HUES6 (cell line): ENCODE data around the gene EP400.

Experiments used
- H3K27ac ChIP-seq: 2 replicates; pipeline ENCODE4 v1.7.0; 2013; ENCODE audit warnings: low read depth, mild to moderate bottlenecking, low read length, inconsistent platforms
- H3K27me3 ChIP-seq: 2 replicates; pipeline ENCODE4 v1.6.1; 2013; ENCODE audit warnings: low read length; ENCODE audit not compliant: control insufficient read depth, insufficient read depth
- H3K36me3 ChIP-seq: 2 replicates; pipeline ENCODE4 v1.6.1; 2013; ENCODE audit warnings: low read length; ENCODE audit not compliant: control insufficient read depth, insufficient read depth
- H3K4me1 ChIP-seq: 2 replicates; pipeline ENCODE4 v1.6.1; 2013; ENCODE audit warnings: low read length; ENCODE audit not compliant: control insufficient read depth, insufficient read depth
- H3K4me3 ChIP-seq: 2 replicates; pipeline ENCODE4 v1.5.1; 2013; ENCODE audit warnings: low read depth, low read length
- H3K9ac ChIP-seq: one replicate; pipeline ENCODE4 v1.6.1; 2013; ENCODE audit warnings: mild to moderate bottlenecking, low read length
- H3K9me3 ChIP-seq: 2 replicates; pipeline ENCODE4 v1.6.1; 2013; ENCODE audit warnings: low read depth, low read length; ENCODE audit not compliant: control insufficient read depth, insufficient read depth

The EP400 gene

GRCh38 chr12:132121283-132121682, 171.5 kb downstream of the EP400 start:
- H3K4me1 ChIP-seq = no peaks in the 10 kb centered on the region

GRCh38 chr12:132123970-132124765, 174.4 kb downstream of the EP400 start:
- Histone ChIP-seq H3K36me3 (peaks cover 70% of the 10 kb centered on the region), H3K4me1 (no peaks in the 10 kb centered on the region), H3K4me3 (no peak overlapping the region), H3K27me3 (no peaks in the 10 kb centered on the region), H3K9ac (no peak overlapping the region), H3K9me3 (peaks cover 6% of the 10 kb centered on the region; the same call in 1 of the 2 replicates), H3K27ac (no peak overlapping the region)

More at GRCh38 chr12:132121283-132121682, 171.5 kb downstream of the EP400 start:
- Histone ChIP-seq H3K9me3 (no peaks in the 10 kb centered on the region), H3K36me3 (peaks cover 49% of the 10 kb centered on the region), H3K9ac (no peak overlapping the region), H3K27ac (no peak overlapping the region), H3K27me3 (no peaks in the 10 kb centered on the region), H3K4me3 (no peak overlapping the region)

- H3K36me3 ChIP-seq = peaks cover 70% of the 10 kb centered on the region
- no peak overlapping the region for H3K4me3 ChIP-seq
- H3K27me3 ChIP-seq = no peaks in the 10 kb centered on the region
- H3K4me1 ChIP-seq = no peaks in the 10 kb centered on the region
- H3K9me3 ChIP-seq = peaks cover 6% of the 10 kb centered on the region; the same call in 1 of the 2 replicates
- H3K27ac ChIP-seq = no peak overlapping the region
- H3K9ac ChIP-seq = no peak overlapping the region
Observed at GRCh38 chr12:132124766-132125425, 175.2 kb downstream of the EP400 start.

- Histone ChIP-seq H3K9me3 (peaks cover 10% of the 10 kb centered on the region), H3K9ac (no peak overlapping the region), H3K36me3 (peaks cover 70% of the 10 kb centered on the region), H3K4me3 (no peak overlapping the region), H3K4me1 (no peaks in the 10 kb centered on the region), H3K27me3 (no peaks in the 10 kb centered on the region), H3K27ac (no peak overlapping the region)
Observed at GRCh38 chr12:132125736-132126135, 176.0 kb downstream of the EP400 start.

- no peak overlapping the region for H3K27ac ChIP-seq
- no peak overlapping the region for H3K9ac ChIP-seq
- no peak overlapping the region for H3K4me3 ChIP-seq
- peaks cover 58% of the 10 kb centered on the region for H3K36me3 ChIP-seq
- peaks cover 11% of the 10 kb centered on the region for H3K9me3 ChIP-seq
- no peaks in the 10 kb centered on the region for H3K27me3 ChIP-seq
- no peaks in the 10 kb centered on the region for H3K4me1 ChIP-seq
Observed at GRCh38 chr12:132127041-132127440, 177.3 kb downstream of the EP400 start.

- Histone ChIP-seq H3K27ac (no peak overlapping the region), H3K27me3 (no peaks in the 10 kb centered on the region), H3K4me3 (no peak overlapping the region), H3K36me3 (peaks cover 51% of the 10 kb centered on the region), H3K4me1 (no peaks in the 10 kb centered on the region), H3K9ac (no peak overlapping the region), H3K9me3 (peaks cover 11% of the 10 kb centered on the region)
Observed at GRCh38 chr12:132129007-132129406, 179.3 kb downstream of the EP400 start.

GRCh38 chr12:132130690-132131089, 180.9 kb downstream of the EP400 start:
- no peaks in the 10 kb centered on the region for H3K4me1 ChIP-seq
- no peak overlapping the region for H3K27ac ChIP-seq
- no peaks in the 10 kb centered on the region for H3K27me3 ChIP-seq
- no peak overlapping the region for H3K4me3 ChIP-seq
- peaks cover 35% of the 10 kb centered on the region for H3K36me3 ChIP-seq
- no peak overlapping the region for H3K9ac ChIP-seq
- H3K9me3 ChIP-seq = peaks cover 11% of the 10 kb centered on the region
